HG03575 (cell line): ENCODE results near the gene RAET1G.
"Not testable (repeated sequence)": the region's sequence is repeated elsewhere in the genome, so short reads cannot be mapped to it uniquely, and the experiment has no call there.

Experiments
- ATAC-seq: cut with Tn5 transposase; IDR thresholded peaks from one replicate; pipeline ENCODE4 v1.9.1; 2021; ENCODE audit not compliant: unreplicated experiment, insufficient number of reproducible peaks, low FRiP score; ENCODE audit errors: extremely low read depth

Gene RAET1G

GRCh38 chr6:149901444-149902140 is 21.3 kb downstream of the RAET1G start:
- no peak for ATAC-seq

GRCh38 chr6:149900620-149901443 is 22.1 kb downstream of the RAET1G start:
- ATAC-seq, result no peak

- ATAC-seq, result no peak
These were observed 22.8 kb downstream of the RAET1G start for GRCh38 chr6:149899926-149900619.

GRCh38 chr6:149899486-149899885 is 23.4 kb downstream of the RAET1G start:
- ATAC-seq, result no peak

- ATAC-seq, result no peak
These were observed 24.0 kb downstream of the RAET1G start for GRCh38 chr6:149898966-149899365.

GRCh38 chr6:149897855-149898744 is 24.8 kb downstream of the RAET1G start, which contains the start of gene RAET1E:
Gene RAET1E (minus strand): TSS chr6:149898113. CDS start chr6:149890901, 7,212 bp downstream.
- ATAC-seq, result no peak

- ATAC-seq, result no peak
These were observed 25.8 kb downstream of the RAET1G start for GRCh38 chr6:149897015-149897697.

- ATAC-seq, result no peak
These were observed 26.4 kb downstream of the RAET1G start for GRCh38 chr6:149896491-149896890.

GRCh38 chr6:149895833-149896271 is 27.1 kb downstream of the RAET1G start:
- ATAC-seq, result no peak

- no peak for ATAC-seq
These were observed 27.8 kb downstream of the RAET1G start for GRCh38 chr6:149895048-149895590.

GRCh38 chr6:149891864-149892263 is 31.1 kb downstream of the RAET1G start:
- ATAC-seq, result not testable (repeated sequence)

- ATAC-seq, result no peak
These were observed 31.7 kb downstream of the RAET1G start for GRCh38 chr6:149891259-149891658.

- ATAC-seq, result no peak
These were observed 32.3 kb downstream of the RAET1G start for GRCh38 chr6:149890629-149891045.

GRCh38 chr6:149889326-149889725 is 33.6 kb downstream of the RAET1G start:
- ATAC-seq, result no peak

- no peak for ATAC-seq
These were observed 34.3 kb downstream of the RAET1G start for GRCh38 chr6:149888659-149889058.

- ATAC-seq, result no peak
These were observed 34.8 kb downstream of the RAET1G start for GRCh38 chr6:149888093-149888492.

GRCh38 chr6:149887343-149887742 is 35.6 kb downstream of the RAET1G start:
- ATAC-seq, result no peak

GRCh38 chr6:149885888-149886287 is 37.0 kb downstream of the RAET1G start:
- no peak for ATAC-seq
